MM.1S (cell line): ENCODE data around the gene RCSD1.

Experiments
- DNase-seq: peaks from one replicate; pipeline ENCODE4 v3.0.0-alpha.2; 2015
- H2AFZ ChIP-seq: fragments of 300-600 bp; sonication (generic); 2 replicates; pipeline ENCODE4 v1.6.0; 2016; ENCODE audit warnings: antibody characterized with exemption, low read length
- H3F3A ChIP-seq: fragments of 300-600 bp; sonication (generic); 2 replicates; pipeline ENCODE4 v1.6.1; 2016; ENCODE audit warnings: mild to moderate bottlenecking, antibody characterized with exemption, low read length, moderate library complexity, mixed read lengths; ENCODE audit not compliant: insufficient read depth
- H3K27ac ChIP-seq: fragments of 300-600 bp; sonication (generic); 2 replicates; pipeline ENCODE4 v1.5.1; 2016; ENCODE audit warnings: mild to moderate bottlenecking, low read length
- H3K27me3 ChIP-seq: fragments of 300-600 bp; sonication (generic); replicated peaks from 2 replicates; pipeline ENCODE4 v1.6.0; 2016; ENCODE audit warnings: low read length; ENCODE audit not compliant: insufficient read depth
- H3K36me3 ChIP-seq: fragments of 300-600 bp; sonication (generic); replicated peaks from 2 replicates; pipeline ENCODE4 v1.6.1; 2016; ENCODE audit warnings: mild to moderate bottlenecking, low read length, mixed read lengths; ENCODE audit not compliant: insufficient read depth
- H3K4me1 ChIP-seq: fragments of 300-600 bp; sonication (generic); 2 replicates; pipeline ENCODE4 v1.6.1; 2016; ENCODE audit warnings: low read length, mixed read lengths
- H3K4me2 ChIP-seq: fragments of 300-600 bp; sonication (generic); 2 replicates; pipeline ENCODE4 v1.6.0; 2016; ENCODE audit warnings: low read depth, low read length
- H3K4me3 ChIP-seq: fragments of 300-600 bp; sonication (generic); 2 replicates; pipeline ENCODE4 v1.5.1; 2016; ENCODE audit warnings: low read length, mixed read lengths
- H3K79me2 ChIP-seq: fragments of 300-600 bp; sonication (generic); 2 replicates; pipeline ENCODE4 v1.6.1; 2016; ENCODE audit warnings: mixed run types, low read length, mixed read lengths
- H3K9ac ChIP-seq: fragments of 300-600 bp; sonication (generic); 2 replicates; pipeline ENCODE4 v1.6.1; 2016; ENCODE audit warnings: low read length, mixed read lengths
- H3K9me2 ChIP-seq: fragments of 300-600 bp; sonication (generic); replicated peaks from 2 replicates; pipeline ENCODE4 v1.6.1; 2016; ENCODE audit warnings: mild to moderate bottlenecking, low read length, mixed read lengths; ENCODE audit not compliant: insufficient read depth
- H3K9me3 ChIP-seq: fragments of 300-600 bp; sonication (generic); replicated peaks from 2 replicates; pipeline ENCODE4 v1.6.1; 2016; ENCODE audit warnings: mild to moderate bottlenecking, low read length, mixed read lengths; ENCODE audit not compliant: insufficient read depth
- H4K20me1 ChIP-seq: fragments of 300-600 bp; sonication (generic); 2 replicates; pipeline ENCODE4 v1.6.1; 2016; ENCODE audit warnings: mild to moderate bottlenecking, low read length, moderate library complexity, mixed read lengths; ENCODE audit not compliant: insufficient read depth
- EZH2 ChIP-seq: fragments of 300-600 bp; sonication (generic); optimal IDR thresholded peaks from 2 replicates; pipeline ENCODE3; 2017; ENCODE audit warnings: low read depth, mild to moderate bottlenecking, antibody characterized with exemption, low read length, mixed read lengths
- EZH2phosphoT487 ChIP-seq: fragments of 300-600 bp; sonication (generic); IDR thresholded peaks from 2 replicates; pipeline ENCODE4 v1.6.1; 2018; ENCODE audit warnings: antibody characterized with exemption, low read length
- TF ChIP-seq, protein P1 (sequence below): fragments of 300-600 bp; sonication (generic); IDR thresholded peaks from 2 replicates; pipeline ENCODE4 v1.5.1; 2016; ENCODE audit warnings: antibody characterized with exemption, low read length, mixed read lengths

The RCSD1 gene

DNA sequence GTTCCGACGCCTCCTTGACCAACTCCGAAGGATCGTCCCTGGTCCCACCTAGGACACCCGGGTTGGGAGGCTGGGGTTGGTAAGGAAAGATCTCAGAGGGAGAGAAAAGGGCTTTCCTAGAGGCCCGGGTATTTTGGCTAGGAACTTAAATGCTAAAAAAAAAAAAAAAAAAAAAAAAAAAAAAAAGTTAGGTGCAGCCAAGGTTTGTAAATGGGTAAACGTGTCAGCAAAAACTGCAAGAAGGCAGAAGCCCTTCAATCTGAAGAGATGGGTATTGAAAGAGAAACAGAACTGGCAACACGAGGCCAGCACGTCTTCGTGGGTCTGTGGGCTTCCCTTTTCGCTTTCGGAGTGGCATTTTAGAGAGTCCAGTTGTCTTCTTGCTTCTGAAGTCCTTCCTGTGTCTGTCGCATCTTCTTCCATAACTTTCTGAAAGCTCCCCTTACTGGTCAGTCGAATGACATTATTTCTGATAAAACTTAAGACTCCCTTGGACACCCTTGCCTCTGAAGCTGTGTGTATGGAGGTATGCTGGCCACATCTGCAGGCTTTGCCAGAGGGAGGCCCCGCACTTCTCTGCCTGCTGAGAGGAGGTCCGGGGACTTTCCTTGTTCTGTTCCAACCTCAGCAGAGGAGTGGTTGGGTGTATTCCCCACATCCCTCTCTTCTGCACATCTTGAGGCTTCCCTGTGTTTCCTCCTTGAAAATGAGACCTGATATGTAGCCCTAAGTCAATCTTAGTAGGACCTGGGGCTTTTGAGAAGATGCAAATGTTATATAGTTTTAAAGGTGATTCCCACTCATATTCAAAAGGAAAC is 745 bp downstream of the RCSD1 start:
- peaks cover 60% of the 10 kb centered on the region for H3K79me2 ChIP-seq

DNA sequence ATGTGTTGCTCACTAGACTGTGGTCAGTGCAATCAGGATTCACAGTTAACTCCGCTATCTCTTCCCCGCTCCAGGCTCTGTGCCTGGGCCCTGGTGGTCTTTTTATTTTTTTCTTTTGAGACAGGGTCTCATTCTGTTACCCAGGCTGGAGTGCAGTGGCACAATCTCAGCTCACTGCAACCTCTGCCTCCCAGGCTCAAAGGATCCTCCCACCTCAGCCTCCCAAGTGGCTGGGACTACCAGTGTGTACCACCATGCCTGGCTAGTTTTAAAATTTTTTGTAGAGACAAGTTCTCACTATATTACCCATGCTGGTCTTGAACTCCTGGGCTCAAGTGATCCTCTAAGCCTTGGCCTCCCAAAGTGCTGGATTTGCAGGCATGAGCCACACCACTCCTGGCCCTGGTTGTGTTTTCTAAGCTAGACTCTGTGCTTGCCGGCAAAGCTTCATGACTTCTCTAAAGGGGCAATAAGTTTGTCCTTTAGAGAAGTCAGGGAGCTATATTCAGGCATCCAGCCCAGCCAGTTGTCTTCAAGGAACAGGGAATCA is 1.4 kb downstream of the RCSD1 start:
- TF ChIP-seq, protein P1, sequence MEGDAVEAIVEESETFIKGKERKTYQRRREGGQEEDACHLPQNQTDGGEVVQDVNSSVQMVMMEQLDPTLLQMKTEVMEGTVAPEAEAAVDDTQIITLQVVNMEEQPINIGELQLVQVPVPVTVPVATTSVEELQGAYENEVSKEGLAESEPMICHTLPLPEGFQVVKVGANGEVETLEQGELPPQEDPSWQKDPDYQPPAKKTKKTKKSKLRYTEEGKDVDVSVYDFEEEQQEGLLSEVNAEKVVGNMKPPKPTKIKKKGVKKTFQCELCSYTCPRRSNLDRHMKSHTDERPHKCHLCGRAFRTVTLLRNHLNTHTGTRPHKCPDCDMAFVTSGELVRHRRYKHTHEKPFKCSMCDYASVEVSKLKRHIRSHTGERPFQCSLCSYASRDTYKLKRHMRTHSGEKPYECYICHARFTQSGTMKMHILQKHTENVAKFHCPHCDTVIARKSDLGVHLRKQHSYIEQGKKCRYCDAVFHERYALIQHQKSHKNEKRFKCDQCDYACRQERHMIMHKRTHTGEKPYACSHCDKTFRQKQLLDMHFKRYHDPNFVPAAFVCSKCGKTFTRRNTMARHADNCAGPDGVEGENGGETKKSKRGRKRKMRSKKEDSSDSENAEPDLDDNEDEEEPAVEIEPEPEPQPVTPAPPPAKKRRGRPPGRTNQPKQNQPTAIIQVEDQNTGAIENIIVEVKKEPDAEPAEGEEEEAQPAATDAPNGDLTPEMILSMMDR: no peak
- TF ChIP-seq EZH2 (no peak), EZH2phosphoT487 (no peak)
- Histone ChIP-seq H3K27me3 (no peaks in the 10 kb centered on the region), H3K4me1 (peaks cover 61% of the 10 kb centered on the region), H3F3A (peaks cover 40% of the 10 kb centered on the region), H3K9me3 (no peaks in the 10 kb centered on the region), H4K20me1 (no peaks in the 10 kb centered on the region), H2AFZ (no peak overlapping the region), H3K79me2 (peaks cover 66% of the 10 kb centered on the region), H3K4me3 (peak overlapping the region; percentile 83), H3K27ac (peak overlapping the region; percentile 89; the same call in 1 of the 2 replicates), H3K4me2 (peak overlapping the region; percentile 90), H3K9me2 (no peaks in the 10 kb centered on the region), H3K36me3 (0 out of 2 replicates have a peak, but pooled peaks cover 4% of the 10 kb centered on the region), H3K9ac (peak overlapping the region; percentile 91; the same call in 1 of the 2 replicates)
- DNase-seq: no peak

More for the DNA sequence above, 745 bp downstream of the RCSD1 start:
- no peak for TF ChIP-seq EZH2
- TF ChIP-seq EZH2phosphoT487: no peak
- TF ChIP-seq, protein P1: no peak
- Histone ChIP-seq H3K36me3 (0 out of 2 replicates have a peak, but pooled peaks cover 4% of the 10 kb centered on the region), H3K27me3 (no peaks in the 10 kb centered on the region), H3F3A (peaks cover 40% of the 10 kb centered on the region), H3K27ac (peak overlapping the region; percentile 89), H2AFZ (peak overlapping the region; percentile 70), H4K20me1 (no peaks in the 10 kb centered on the region), H3K9me3 (no peaks in the 10 kb centered on the region), H3K4me1 (peaks cover 55% of the 10 kb centered on the region), H3K9me2 (no peaks in the 10 kb centered on the region), H3K4me2 (peak overlapping the region; percentile 90), H3K9ac (peak overlapping the region; percentile 91), H3K4me3 (peak overlapping the region; percentile 83)
- DNase-seq: peak; percentile 90

DNA sequence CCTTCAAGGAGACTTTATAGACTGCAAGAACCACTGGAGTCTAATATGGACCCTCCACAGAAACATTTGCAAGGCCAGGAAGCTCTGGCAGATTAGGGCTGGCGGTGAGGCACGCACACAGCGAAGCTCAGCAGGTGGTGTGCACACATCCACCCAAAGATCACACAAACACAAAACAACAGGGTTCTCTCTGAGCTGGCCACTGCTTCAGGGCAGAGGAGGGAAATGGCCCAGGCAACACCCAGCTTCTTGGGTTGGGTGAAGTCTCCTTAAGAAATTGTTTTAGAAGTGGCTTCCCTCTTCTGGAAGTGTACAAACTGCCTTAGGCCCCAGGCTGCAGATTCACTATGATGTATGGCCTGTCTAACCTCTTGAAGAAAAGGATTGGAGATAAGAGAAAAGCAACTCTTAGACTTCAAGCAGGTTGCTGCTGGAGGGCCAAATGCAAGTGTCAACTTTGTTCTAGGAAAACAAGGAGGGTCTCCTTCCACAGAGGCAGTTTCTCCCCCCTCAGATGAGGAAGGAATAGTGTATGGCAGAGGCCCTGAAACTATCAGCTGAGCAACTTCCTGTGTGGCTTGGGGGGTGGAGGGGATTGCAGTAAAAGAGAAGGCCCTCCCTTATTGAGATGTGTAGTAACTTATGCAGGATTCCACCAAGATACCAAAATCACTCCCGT is 2.0 kb downstream of the RCSD1 start:
- Histone ChIP-seq H3K9me3 (no peaks in the 10 kb centered on the region), H3K4me2 (peak overlapping the region; percentile 90), H3K9me2 (no peaks in the 10 kb centered on the region), H3K79me2 (peaks cover 71% of the 10 kb centered on the region), H3K9ac (peak overlapping the region; percentile 5; the same call in 1 of the 2 replicates), H2AFZ (no peak overlapping the region), H3K36me3 (0 out of 2 replicates have a peak, but pooled peaks cover 4% of the 10 kb centered on the region), H4K20me1 (no peaks in the 10 kb centered on the region), H3F3A (peaks cover 40% of the 10 kb centered on the region), H3K4me3 (peak overlapping the region; percentile 83), H3K4me1 (peaks cover 65% of the 10 kb centered on the region), H3K27me3 (no peaks in the 10 kb centered on the region), H3K27ac (peak overlapping the region; percentile 10; the same call in 1 of the 2 replicates)
- DNase-seq: no peak
- TF ChIP-seq EZH2 (no peak), EZH2phosphoT487 (no peak)
- TF ChIP-seq, protein P1: no peak
